Ovary (tissue), 3 donors: ENCODE data around the gene PRKCH.
A peak's percentile ranks its signal among the peaks of the same experiment; 100 is the strongest.

Experiments used
- POLR2A ChIP-seq: fragments of 450-650 bp; IDR thresholded peaks from one replicate; pipeline ENCODE4 v1.6.1; 2017; ENCODE audit warnings: antibody characterized with exemption, mild to moderate bottlenecking, moderate library complexity
- TF ChIP-seq, protein P1 (sequence below), 3 donors: fragments of 450-650 bp in 2 of 3; fragments of 200-600 bp in 1 of 3; IDR thresholded peaks; one replicate each; pipeline versions ENCODE4 v1.5.1 to v1.8.0; 2016 to 2022; ENCODE audit warnings: antibody characterized with exemption in 3 of 3, mild to moderate bottlenecking in 1 of 3
- donor health status: DM: no; HTN: no; CAD: no.

DNA sequence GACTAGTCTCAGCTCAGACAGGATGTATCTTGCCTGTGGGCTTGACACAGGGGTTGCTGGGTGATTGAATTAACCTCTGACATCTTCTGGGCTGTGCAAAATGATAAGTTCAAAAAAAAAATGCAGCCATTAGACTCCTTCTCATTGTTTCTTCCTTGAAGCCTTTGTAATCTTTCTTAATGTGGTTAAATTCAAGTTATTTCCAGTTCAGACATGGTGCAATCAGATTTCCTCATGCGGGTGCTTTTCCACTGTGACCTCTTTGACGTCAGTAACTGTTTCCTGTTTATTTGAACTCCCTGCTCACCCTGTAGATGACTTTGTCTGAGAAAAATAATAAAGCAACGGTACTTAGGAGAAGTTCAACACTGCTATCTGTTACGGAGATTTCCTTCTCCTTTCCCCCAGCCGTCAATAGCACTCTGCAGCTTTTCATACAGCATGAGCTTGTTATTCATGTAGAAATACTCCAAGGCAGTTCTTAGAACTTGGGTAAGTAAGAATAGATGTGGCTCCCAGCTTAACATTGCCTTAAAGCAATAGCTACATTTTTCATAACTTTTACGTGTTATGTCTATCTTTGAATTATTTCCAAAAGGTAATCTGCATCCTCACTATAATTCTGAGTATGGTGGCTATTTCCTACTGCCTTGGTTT is 155.5 kb downstream of the PRKCH start:
- TF ChIP-seq, protein P1, sequence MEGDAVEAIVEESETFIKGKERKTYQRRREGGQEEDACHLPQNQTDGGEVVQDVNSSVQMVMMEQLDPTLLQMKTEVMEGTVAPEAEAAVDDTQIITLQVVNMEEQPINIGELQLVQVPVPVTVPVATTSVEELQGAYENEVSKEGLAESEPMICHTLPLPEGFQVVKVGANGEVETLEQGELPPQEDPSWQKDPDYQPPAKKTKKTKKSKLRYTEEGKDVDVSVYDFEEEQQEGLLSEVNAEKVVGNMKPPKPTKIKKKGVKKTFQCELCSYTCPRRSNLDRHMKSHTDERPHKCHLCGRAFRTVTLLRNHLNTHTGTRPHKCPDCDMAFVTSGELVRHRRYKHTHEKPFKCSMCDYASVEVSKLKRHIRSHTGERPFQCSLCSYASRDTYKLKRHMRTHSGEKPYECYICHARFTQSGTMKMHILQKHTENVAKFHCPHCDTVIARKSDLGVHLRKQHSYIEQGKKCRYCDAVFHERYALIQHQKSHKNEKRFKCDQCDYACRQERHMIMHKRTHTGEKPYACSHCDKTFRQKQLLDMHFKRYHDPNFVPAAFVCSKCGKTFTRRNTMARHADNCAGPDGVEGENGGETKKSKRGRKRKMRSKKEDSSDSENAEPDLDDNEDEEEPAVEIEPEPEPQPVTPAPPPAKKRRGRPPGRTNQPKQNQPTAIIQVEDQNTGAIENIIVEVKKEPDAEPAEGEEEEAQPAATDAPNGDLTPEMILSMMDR (IDR thresholded peaks at IDR 0.05), result no peak
- TF ChIP-seq POLR2A, result peak; percentile 16
